GM21367 (cell line): ENCODE results near the gene SLIT1.

Experiments
- ATAC-seq: cut with Tn5 transposase; IDR thresholded peaks from one replicate; pipeline ENCODE4 v1.9.1; 2021; ENCODE audit not compliant: unreplicated experiment

Gene SLIT1

DNA sequence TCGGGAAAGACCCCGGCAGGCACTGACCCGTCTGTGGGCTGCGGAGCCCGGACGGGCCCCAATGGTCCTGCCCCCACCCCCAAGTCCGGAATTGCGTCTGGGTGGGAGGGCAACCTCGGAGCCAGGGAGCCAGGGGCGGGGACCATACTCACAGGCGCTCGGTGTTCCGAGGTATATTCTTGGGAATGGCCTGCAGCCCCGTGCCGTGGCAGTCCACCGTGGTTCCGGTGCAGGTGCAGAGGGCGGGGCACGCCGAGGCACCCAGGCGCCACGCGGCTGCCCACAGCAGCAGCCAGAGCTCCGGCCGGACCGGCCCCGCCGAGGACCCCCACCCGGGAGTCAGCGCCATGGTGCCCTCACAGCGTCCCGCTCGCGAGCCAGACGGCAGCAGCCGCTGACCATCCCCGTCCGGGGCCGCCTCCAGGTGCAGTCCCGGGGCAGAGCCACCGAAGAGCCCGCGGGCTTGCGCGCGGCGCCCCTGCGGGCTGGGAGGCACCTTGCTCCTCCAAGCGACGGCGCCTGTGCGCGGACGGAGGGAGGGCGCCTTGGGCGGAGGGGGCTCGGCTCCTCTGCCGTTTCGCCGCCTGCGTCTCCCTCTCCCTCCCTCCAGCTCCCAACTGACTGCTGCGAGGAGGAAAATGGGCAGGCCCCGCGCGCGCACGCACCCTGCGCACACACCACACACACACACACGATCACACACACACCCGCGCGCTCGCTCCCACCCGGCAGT lies at the start of gene SLIT1:
Gene SLIT1, minus strand, starts transcription at position 634 of the 733 bp plus-strand sequence. Its CDS starts 285 bp downstream, at position 349.
- no peak for ATAC-seq

DNA sequence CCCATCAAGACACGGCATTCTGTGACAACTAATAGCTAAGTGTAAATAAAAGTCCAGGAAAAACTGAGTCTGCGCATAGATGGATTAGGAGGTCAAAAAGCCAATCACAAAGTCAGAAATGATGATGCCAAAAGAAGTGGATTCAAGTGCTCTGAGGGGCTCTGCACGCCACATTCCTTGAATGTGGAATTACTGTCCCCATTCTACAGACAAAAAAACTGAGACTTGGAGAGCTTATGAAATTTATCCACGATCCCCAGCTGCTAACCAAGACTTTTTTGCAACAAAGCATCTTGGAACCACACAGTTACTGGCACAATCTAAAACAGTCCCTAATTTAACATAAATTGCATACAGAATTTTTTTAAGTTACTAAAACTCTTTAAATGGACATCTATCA lies 49.6 kb upstream of the SLIT1 start:
- no peak for ATAC-seq

DNA sequence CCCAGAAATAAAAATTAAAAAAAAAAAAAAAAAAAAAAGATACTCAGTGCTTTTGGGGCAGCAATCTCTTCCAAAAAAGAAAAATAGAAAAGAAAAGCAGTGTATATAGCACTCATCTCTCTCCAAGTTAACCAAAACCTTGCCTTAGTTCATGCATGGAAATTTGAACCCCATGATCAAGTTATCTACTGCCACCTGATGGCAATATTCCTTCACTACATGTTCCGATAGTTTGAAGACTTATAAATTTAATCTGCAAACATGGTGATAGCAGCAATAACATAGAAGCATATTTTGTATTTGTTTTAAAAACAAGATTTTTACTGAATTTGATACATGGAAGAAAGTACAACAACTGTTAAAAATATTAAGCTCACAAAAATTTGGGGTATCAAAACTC lies 48.6 kb upstream of the SLIT1 start:
- no peak for ATAC-seq

DNA sequence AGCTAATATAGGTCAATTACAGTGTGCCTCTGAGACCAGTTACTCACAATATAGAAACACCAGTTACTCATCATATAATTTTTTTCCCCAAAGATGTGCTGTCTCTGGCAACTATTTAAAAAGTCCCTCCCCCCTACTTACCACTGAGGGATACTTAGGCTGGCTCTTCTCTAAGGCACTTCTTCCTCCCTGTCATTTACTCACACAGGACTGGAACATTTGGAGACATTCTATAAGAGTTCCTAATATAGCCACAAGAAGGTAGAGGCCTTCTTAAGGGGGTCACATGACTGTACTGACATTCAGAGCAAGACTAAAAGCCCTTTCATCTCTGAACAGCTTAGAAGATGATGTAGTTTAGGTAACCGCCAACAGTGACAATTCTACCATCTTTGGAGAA lies 44.4 kb upstream of the SLIT1 start:
- no peak for ATAC-seq

DNA sequence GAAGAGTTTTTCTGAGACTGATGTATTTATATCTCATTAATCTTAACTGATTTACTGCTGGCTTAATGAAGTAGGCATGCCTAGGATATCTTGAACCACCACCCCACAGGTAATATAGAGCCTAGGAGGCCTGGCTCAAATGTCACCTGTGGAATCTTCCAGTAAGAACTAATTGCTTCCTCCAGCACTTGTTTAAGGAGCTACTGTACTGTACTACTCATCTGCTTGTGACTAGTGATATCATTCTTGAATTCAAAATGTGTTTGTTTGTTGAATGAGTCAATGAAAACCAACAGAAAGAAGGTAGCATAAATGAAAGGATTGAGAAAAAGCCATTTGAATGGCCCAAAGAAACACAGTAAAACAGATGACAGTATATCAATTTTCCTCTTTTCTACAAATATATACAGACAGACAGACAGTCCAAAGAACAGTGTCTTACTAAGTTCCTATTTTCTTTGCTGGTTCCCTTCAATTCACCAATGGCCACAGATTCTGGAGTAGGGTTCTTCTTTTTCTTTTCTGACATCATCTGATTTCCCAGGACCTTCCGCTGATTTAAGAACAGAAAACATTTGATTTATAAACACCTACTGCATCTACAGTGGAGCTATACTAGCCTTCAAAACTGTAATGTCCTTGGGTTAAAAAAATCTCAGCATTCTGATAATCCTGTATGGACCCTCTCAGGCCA lies 43.7 kb upstream of the SLIT1 start:
- no peak for ATAC-seq

DNA sequence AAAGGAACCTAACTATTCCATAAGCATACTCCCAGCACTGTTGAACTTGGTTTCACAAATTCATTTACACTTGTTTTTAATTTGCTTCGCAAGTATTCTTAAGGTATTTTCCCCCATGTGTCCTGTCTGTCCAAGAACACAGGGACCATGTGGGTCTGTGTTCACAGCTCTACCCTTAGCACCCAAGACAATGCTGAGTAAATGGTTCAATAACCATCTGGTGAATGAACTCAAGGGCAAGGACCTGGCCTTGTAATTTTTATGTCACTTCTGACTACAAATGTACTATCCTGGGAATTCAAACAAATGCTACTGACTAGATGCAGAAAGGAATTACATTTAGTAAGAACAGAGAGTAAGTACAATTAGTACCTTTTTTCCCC lies 43.0 kb upstream of the SLIT1 start:
- no peak for ATAC-seq

DNA sequence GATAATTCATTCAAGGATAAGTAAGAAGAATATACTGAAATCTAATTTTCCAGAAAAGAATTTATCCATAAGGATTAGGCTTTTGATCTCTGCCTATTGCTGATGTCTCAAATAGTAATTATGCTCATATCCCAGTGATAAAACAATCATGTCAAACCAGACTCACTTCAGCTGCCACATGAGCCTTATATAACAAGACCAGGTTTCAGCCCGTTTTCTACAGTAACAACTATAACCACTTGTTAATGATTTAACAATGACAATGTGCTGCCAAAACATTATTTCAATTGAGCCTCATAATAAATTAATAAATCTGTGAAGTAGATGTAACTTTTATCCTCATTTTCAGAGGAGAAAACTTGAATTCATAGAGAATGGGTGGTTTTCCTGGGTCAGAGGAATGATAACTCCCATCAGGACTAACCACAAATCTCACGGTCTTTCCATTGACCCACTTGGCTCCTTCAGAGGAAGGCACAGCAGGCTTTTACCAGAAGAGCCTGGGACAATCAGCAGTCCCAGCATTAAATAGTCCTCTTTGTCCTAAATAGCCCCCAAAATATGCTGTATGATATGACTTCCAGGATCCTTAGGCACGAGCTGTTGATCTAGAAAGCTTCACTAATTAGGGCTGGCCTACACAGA lies 42.5 kb upstream of the SLIT1 start:
- no peak for ATAC-seq

DNA sequence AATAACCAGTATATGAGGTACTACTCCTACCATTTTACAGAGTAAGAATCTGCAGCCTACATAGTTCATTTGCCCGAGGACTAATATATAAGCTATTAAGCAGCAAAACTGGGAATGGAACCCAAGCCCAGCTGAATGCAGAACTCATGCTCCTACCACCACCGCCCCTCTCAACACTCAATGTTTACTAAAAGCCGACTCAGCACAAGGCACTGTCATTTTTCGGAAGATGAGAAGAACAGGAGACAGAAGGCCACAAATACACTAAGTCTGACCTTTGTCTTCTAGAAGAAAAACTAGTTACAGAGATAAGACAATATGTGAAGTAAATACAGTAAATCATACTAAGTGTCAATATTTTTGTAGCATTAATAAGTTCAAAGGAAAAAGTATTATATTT lies 40.6 kb upstream of the SLIT1 start:
- ATAC-seq: no peak

DNA sequence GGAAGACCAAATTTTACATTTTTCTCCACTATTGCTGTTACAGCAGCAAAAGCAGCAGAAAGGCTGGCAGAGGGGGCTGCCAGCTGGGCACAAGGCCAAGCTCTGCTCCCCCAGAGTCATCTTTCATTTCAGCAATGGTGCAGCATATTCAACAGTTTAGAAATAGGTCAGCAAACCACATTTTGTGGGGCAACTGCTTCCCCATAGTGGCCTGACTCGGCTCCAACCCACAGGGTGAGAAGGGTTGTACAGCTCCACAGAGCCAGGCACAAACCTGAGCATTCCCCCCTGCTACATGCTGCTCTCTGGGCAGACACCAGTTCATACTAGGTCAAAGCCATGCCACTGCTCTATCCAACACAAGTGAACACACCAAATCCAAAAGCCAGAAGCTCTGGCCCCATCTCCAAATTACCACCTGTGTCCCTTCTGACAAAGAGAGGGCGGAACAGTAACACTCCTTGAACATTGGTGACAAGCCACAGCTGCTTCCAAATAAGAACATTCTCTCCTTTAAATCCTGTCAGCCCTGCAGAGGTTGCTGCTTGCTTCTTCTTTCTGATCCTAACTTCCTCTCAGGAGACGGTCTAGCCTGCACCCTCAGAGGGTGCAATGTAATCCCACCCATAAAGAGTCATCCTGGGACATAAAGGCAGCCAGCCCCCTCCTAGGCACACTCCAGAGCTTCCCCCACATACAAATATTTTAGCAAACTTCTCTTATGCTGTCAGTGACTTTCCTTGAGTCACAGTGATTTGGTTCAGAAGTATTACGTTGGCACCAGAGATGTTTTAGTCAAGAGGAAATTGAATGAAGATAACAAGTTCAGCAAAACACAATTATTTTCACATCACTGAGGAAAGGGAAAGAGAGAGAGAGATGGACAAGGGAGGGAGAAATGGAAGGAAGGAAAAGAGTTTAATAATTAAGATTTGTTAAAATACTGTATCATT lies 39.0 kb upstream of the SLIT1 start:
- ATAC-seq: no peak

DNA sequence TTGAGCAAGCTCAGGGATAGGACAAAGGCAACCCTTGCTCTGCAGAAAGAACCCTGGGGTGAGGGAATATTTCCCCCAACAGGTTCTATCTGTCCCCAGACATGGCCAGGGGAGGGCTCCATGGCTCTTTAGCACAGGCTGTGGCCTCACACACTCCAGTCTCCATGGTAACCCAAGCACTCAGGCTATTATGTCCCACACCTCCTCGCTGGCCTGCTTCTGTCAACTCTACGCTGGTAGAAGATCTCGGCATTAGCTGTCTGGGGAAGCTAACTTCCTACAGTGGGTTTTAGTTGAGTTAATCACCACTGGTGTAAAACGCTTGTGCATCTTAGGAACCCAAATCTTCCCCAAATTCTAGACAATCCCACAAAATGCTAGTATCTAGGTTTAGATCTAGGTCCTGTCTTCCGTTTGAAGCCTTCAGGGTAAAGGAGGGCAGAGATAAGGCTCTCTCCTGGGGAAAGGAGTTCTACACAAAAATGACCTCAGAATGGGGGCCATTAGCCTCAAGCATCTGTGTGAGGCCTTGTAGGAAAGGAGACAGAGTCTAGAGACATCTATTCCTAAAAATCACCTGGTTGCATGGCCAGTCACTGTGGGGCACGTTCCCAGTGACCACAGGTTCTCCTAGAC lies 36.7 kb upstream of the SLIT1 start:
- ATAC-seq: no peak

DNA sequence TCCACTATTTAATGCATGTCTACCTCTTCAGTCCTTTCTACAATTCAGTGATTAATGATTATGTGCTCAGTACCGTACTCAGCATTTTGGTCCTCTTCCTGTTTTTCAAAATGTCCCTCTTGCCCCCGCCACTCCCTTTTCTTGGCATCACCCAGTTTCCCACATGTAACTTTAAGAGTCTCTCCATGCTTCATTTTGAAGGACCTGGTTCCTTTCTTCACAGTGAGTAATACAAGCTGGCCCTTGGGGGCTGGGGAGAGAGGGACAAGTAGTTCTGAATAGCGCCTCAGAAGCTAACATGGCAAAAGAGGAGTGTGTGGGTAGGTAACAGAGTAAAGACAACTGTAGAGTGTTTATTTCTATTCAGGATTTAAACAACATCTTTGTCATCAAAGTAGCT lies 34.6 kb upstream of the SLIT1 start:
- no peak for ATAC-seq

DNA sequence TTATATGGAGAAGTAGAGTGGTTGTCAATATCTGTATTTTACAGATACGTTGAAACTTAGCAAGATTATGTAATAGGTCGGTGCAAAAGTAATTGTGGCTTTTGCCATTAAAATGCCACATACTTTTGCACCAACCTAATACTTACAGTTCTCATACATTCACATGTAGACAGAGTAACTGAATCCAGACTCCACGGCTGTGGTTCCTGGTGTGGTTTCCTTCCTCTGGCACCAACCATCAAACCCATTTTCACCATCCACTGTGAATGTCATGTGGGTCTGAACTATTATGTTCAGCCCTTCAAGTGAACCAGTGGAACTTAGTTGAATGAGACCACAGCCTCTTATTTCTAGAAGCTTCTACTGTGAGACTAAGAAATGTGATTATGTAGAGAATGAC lies 31.5 kb upstream of the SLIT1 start:
- ATAC-seq: no peak

DNA sequence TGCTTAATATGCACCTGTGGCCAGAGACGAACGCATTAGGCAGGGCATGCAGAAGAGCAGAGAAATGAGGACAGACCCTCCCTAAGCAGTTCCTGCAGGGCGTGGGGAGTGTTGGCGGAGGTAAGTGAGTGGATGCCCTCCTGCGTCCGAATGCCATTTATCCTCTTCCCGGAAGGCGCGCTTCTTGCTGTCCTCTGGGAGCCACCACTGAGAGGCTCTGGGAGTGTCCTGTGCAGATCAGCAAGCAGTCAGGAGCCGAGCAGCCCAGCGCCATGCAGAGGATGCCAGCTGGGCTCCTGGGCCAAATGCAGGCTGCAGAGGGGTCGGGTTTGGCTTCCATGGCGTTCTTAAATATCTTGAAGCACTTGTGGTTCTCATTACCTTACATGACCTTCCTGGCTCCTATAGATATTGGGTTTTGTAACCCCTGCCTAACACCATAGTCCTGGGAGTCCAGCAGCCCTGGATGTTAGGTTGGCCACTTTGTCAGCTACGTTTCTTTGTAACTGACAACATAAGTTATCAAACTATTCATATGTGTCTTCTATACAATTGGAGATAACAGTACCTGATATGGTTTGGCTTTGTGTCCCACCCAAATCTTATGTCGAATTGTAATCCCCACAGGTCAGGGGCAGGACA lies 30.0 kb upstream of the SLIT1 start:
- ATAC-seq: no peak

DNA sequence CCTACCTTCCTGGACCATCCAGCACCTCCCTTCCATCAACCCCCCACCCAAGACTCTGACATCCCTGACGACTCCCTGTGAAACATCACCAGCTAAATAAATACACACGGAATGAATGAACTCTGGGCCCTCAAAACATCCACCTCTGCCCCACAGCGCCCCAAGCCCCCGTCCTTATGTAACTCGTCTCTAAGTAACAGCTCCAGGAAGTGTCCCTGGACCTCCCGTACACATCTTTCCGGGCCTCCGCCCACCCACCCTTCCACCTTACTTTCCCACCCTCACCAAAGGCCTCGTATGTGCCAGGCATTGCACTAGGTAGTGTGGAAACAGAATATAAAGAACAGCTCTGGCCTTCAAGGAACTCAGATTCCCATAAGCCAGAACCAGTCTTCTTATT lies 27.7 kb upstream of the SLIT1 start:
- no peak for ATAC-seq

DNA sequence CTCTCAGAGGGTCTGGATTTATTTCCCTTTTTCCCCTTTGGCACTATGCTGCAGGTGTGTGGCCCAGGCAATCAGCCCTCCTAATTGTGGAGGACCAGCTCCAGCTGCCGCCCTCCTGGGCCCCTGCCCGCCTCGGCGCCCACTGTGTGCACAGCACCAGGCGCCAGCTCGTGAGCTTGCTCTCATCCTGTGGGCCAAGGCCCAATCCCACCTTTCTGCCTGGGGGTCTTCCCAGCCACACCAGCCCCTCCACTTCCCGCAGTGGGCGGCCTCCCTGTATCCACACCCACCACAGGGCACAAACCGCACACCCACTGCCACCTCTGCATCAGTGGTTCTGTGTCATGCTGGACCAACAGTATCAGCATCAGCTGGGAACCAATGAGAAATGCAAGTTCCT lies 25.5 kb upstream of the SLIT1 start:
- ATAC-seq: no peak

DNA sequence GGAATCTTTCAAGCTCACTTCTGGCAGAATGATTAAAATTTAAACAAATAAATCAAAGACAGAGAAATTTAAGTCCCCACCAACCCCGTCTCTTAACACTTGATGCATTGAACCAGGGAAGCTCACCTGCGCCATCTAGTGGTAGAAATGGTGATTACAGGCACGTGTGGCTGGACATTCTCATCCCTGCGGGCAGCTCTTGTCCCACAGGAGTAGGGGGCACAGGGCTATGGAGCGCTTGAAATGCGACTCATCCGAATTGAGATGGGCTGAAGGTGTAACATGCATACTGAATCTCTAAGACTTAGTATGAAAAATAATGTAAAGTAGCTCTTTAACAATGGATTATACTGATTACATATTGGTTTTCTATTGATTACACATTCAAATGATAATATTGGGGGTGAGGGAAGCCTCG lies 24.8 kb upstream of the SLIT1 start:
- ATAC-seq: no peak

DNA sequence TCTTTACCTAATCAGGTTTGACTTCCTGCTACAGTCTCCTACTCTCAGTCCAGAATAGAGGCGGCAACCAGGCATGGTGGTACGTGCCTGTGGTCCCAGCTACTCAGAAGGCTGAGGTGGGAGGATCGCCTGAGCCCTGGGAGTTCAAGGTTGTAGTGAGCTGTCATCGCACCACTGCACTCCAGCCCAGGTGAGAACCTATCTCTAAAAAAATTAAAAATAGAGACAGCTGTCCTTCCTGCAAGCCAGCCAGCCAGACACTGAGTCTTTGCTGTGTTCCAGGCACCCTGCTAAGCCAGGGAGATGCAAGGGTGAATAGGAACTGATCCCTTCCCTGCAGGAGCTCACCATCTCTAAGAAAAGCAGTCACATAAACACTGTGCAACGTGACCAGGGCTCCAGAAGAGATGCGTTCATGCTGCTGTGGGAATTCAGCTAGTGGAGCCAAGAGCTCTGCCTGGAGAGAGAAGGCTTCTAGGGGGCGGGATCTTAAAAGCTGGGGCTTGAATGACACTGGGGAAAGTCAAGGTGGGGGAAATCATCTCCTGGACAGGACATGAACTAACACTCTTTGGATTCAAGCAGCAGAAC lies 22.1 kb upstream of the SLIT1 start:
- no peak for ATAC-seq

DNA sequence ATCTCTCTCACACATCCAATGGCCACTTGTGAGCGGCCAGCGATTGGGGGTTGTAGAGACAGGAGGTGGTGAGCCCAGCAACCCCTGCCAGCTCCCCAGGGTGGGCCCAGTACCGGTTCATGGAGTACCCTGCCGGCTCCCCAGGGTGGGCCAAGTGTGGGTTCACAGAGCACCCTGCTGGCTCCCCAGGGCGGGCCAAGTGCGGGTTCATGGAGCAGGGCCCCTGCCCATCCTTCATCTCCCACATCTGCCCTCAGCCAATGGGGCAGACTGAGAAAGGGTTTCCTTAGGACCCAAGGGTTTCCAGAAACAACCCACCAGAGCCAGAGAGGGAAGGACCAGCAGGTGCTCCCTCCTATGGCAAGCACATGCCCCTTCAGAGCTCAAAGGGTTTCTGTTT lies 21.4 kb upstream of the SLIT1 start:
- ATAC-seq: no peak

DNA sequence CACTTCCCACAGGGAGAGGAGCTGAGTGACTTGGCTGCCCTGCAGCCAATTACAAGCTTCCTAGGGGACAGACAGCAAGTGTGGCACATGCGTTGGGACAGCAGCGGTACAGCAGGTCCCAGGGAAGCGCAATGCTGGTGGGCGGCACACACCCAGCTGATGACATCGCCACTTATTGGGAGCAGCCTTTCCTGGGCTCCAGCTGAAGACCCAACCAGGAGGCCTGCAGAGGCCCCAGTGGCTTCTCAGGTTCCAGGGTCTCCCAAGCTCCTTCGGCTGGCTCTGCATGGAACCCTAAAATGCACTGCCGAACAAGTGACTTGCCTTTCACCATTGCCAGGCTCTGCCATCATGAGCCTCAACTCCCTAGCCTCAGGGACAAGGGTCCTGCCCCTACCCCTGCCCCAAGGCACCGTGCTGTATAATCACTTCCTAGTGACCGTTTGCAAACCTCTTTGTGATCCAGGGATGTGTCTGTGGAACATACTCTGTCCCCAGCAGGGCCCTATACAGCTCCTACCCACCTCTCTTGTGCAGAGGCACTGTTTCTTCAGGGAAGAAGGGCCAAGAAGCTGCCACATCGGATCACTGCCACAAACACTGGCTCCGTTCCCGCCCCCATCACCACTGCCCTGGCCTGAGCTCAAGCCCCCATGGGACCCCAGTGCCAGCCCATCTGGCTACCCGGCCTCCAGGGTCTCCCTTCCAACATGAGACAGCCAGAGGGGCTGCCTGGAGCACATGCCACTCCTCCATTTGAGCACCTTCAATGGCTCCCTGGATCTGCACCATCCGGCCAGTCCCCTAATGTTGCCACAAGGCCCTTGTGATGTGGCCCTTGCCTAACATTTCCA lies 19.3 kb upstream of the SLIT1 start:
- no peak for ATAC-seq
